T47D (cell line): ENCODE results near the gene PDHX.
A peak's percentile ranks its signal among the peaks of the same experiment; 100 is the strongest.

ENCODE experiments used
- DNase-seq, 2 experiments: peaks; one replicate each; pipeline versions ENCODE4 v3.0.0 to v3.0.0-alpha.2; 2011 to 2012; ENCODE audit warnings: low read depth in 1 of 2, low spot score in 1 of 2
- JUND ChIP-seq: IDR thresholded peaks from 2 replicates; pipeline ENCODE4 v1.6.1; 2012; ENCODE audit warnings: low read depth
- in situ Hi-C: cut with HindIII; loops from 2 replicates; pipeline ENCODE4 v1.10.0; 2016; ENCODE audit warnings: low sequenced_read_pairs, low pct_unique_long_range_greater_than_20kb

Gene PDHX

GRCh38 chr11:34916843-34917770, 689 bp downstream of the PDHX start:
- in situ Hi-C loops: no loop called here
- TF ChIP-seq JUND: no peak
- DNase-seq: peak in 1 of 2 experiments; percentile 33

DNA sequence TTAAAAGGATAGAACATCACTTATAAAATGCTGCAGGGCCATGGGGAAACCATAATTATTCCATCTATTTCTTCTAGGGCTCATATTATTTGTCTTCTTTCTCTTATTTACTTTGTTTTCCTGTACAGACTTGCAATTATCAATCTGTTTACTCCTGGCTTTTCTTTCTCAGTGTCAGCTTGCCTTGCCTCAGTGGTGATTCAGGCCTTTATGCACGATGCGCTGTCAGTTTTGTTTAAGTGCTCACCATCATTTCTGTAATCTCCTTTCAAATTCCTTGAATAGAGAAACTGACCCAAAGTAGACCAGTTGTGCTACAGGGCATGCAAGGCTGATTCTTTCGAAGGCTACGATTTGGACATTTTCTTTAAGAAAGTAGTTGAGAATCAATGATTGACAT, 4.7 kb downstream of the PDHX start:
- TF ChIP-seq JUND: no peak
- DNase-seq: no peak
- in situ Hi-C loops: no loop called here

- TF ChIP-seq JUND: no peak
- in situ Hi-C loops: no loop called here
- no peak for DNase-seq
These were observed 8.3 kb downstream of the PDHX start for GRCh38 chr11:34924714-34925113.

DNA sequence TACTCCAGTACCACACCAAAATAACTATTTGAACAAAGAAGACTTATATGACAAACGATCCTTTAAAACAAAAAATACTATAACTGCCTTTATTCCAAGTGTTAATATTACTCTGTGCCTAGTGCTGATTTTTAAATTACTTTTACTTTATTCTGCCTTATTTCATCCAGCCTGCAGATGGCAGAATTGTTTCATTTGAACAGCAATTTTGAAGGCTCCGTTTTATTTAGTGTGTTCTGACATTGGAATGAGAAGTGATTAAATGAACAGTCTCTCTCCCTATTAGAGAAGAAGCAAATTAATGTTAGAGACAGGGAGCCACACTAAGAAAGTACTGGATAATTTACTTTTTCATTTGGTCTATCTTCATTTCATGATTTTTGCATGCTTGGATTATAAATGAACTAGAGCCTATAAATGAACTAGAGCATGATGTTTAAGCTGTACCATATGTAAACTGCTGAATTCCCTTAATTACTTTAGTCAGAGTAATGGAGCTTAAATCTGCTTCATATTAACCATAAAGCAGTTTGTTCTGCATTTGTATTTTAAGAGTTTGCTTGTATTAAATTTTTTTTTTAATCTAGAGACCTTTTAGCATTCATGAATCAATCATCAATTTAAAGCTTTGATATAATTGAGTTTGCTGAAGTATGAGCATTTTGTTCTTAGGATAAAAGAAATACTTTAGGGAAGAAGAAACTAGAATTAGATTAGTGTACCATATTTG, 9.8 kb downstream of the PDHX start:
- peak in 1 of 2 experiments; percentile 79 for DNase-seq
- TF ChIP-seq JUND: no peak
- in situ Hi-C loops: no loop called here

DNA sequence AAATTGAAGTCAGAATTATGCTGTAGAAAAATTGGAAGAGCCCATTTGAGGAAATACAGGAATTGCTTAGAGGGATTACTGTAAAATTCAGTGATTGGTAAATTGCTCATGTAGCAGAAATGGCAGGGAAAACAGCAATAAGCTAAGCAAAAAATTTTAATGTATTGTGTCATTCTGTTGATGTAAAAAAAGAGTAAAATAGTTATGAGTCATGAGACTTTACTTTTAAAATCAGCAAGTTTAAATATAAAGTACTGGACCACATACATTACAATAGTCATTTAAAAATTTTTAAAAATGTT, 10.4 kb downstream of the PDHX start:
- DNase-seq: no peak
- in situ Hi-C loops: no loop called here
- TF ChIP-seq JUND: no peak

DNA sequence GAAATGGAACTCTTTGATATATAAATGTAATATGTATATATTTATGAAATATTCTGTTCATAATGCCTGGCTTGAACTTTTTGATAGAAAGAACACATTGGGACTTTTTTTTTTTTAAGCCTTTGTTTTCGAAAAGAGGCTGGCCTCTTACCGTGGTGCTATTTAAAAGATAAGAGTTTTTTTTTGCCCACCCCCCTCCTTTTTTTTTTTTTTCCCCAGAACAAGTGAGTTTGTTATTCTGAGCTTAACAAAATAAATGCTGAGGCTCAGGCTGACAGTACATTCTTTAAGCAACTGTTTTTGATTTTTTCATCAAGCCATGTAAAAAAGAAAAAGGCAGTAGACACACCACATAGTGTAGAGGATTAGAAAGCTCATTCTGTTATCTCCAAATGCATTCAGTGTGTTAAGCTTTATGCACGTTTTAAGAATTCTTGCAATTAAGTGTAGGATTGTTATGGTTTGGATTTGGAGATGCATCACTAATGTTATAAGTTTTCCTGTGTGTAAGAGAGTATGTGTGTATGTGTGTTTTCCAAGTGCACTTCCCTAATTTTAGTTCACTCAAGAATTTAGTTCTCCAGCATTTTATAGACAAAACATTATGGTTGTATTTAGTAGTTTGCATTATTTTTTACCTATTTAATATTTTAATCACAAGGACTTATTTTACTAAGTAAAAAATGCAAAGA, 12.0 kb downstream of the PDHX start:
- in situ Hi-C loops: no loop called here
- no peak for TF ChIP-seq JUND
- DNase-seq: no peak

- in situ Hi-C loops: no loop called here
- TF ChIP-seq JUND: no peak
- no peak for DNase-seq
These were observed 12.7 kb downstream of the PDHX start for GRCh38 chr11:34928960-34929680.

GRCh38 chr11:34929794-34930763, 13.7 kb downstream of the PDHX start:
- in situ Hi-C loops: no loop called here
- TF ChIP-seq JUND: no peak
- no peak for DNase-seq

DNA sequence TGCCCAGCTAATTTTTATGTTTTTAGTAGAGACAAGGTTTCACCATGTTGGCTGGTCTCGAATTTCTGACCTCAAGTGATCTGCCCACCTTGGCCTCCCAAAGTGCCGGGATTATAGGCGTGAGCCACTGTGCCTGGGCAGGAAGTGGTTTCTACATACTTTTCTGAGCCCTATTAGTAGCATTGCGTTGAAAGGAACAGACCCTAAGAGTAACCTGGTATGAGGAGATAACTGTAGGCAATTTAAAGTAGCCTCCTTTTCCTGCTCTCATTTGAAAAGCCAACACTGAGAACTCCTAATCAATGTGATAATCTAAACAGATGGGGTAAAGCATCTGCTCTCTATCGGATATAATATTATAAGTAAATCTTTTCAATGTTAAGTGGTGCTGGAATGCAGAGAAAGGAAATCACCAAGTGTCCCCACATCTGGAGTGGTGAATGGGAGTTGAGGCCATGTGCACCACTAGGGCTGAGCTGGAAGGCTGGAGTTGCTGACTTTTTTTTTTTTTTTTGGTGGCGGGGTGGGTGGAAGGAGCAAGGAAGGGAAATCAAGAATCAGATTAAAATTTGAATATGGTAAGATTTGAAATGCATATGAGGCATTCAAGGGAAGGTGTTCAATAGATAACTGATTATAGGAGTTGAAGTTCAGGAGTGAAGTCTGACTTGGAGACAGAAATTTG, 20.7 kb downstream of the PDHX start:
- in situ Hi-C loops: no loop called here
- DNase-seq: no peak
- no peak for TF ChIP-seq JUND

- in situ Hi-C loops: no loop called here
- DNase-seq: no peak
- no peak for TF ChIP-seq JUND
These were observed 22.2 kb downstream of the PDHX start for GRCh38 chr11:34938611-34939010.
